Mucosa of descending colon (tissue), 3 donors: Measurements from ENCODE around the gene TTYH2. TPM values are rescaled to one million over a fixed set of nuclear protein-coding genes. Genes with fewer than 3 reads are reported as not detected.

Source experiments
- ATAC-seq: fragments of 200-7000 bp; cut with Tn5 transposase; one replicate; pipeline ENCODE4 v1.9.1; 2020; ENCODE audit warnings: mild to moderate bottlenecking, moderate library complexity
- DNase-seq, 3 donors: peaks; one replicate each; pipeline ENCODE4 v3.0.0-alpha.2; 2020
- H3K36me3 ChIP-seq: fragments of 200-600 bp; one replicate; pipeline ENCODE4 v1.8.0; 2021; ENCODE audit warnings: low read depth, mild to moderate bottlenecking
- H3K4me1 ChIP-seq: fragments of 200-600 bp; one replicate; pipeline ENCODE4 v1.8.0; 2021; ENCODE audit warnings: low read depth, mild to moderate bottlenecking
- H3K4me3 ChIP-seq: fragments of 200-600 bp; one replicate; pipeline ENCODE4 v1.8.0; 2021; ENCODE audit warnings: mild to moderate bottlenecking
- H3K9me3 ChIP-seq: fragments of 200-600 bp; one replicate; pipeline ENCODE4 v1.8.0; 2021; ENCODE audit warnings: mild to moderate bottlenecking
- intact Hi-C, 2 donors: fragments of 100-400 bp; cut with DNase I in 1 of 2; cut with micrococcal nuclease in 1 of 2; formaldehyde crosslinking; loops; one replicate each; pipeline versions ENCODE4 v1.11.0 to v1.11.1; 2022; cut with DNase I, micrococcal nuclease
- total RNA-seq, 3 donors: library from RNA; stranded (reverse); fragmentation: NEBNext Ultra II Directional in 2 of 3; extraction: Animal tissue kit (Norgen Biotek cat#: 25700) in 2 of 3; gene quantifications; one replicate each; pipeline versions ENCODE4 v1.2.1 to v1.2.4, GENCODE V29; 2021 to 2023
- TF ChIP-seq, protein P1 (sequence below): fragments of 200-600 bp; IDR thresholded peaks from one replicate; pipeline ENCODE4 v1.8.0; 2022; ENCODE audit warnings: antibody characterized with exemption, mild to moderate bottlenecking
- donor health status: DM: no; HTN: no; CAD: no; lungs with moderate emphysema.
- donor health status: DM: no; HTN: no; CAD: no.
- donor health status: DM: no; HTN: yes; CAD: no.

The TTYH2 gene
- total RNA-seq, 3 donors from 2014 or later = 2.5 to 9.1 (median 3.1) TPM

DNA sequence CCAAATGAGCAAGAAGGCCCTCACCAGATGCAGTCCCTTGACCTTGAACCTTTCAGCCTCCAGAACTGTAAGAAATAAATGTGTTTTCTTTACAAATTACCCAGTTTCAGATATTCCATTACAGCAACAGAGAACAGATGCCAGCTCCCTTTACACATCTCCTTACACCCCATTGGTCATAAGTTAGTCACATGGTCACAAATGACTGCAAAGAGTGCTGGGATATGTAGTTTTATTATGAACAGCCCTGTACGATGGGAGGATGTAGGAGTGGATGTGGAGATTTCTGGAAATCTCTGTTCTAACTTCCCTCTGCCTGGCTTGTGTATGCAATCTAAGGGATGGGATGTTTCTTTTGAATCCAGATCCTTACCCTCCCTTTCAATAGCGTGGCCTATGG is 23.2 kb upstream of the TTYH2 start:
- Histone ChIP-seq H3K9me3 (no peaks in the 10 kb centered on the region), H3K4me1 (peaks cover 13% of the 10 kb centered on the region), H3K36me3 (no peaks in the 10 kb centered on the region), H3K4me3 (no peak overlapping the region)
- TF ChIP-seq, protein P1, sequence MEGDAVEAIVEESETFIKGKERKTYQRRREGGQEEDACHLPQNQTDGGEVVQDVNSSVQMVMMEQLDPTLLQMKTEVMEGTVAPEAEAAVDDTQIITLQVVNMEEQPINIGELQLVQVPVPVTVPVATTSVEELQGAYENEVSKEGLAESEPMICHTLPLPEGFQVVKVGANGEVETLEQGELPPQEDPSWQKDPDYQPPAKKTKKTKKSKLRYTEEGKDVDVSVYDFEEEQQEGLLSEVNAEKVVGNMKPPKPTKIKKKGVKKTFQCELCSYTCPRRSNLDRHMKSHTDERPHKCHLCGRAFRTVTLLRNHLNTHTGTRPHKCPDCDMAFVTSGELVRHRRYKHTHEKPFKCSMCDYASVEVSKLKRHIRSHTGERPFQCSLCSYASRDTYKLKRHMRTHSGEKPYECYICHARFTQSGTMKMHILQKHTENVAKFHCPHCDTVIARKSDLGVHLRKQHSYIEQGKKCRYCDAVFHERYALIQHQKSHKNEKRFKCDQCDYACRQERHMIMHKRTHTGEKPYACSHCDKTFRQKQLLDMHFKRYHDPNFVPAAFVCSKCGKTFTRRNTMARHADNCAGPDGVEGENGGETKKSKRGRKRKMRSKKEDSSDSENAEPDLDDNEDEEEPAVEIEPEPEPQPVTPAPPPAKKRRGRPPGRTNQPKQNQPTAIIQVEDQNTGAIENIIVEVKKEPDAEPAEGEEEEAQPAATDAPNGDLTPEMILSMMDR = no peak
- ATAC-seq = peak; percentile 56
- no peak for DNase-seq
- intact Hi-C loops = no loop called here

DNA sequence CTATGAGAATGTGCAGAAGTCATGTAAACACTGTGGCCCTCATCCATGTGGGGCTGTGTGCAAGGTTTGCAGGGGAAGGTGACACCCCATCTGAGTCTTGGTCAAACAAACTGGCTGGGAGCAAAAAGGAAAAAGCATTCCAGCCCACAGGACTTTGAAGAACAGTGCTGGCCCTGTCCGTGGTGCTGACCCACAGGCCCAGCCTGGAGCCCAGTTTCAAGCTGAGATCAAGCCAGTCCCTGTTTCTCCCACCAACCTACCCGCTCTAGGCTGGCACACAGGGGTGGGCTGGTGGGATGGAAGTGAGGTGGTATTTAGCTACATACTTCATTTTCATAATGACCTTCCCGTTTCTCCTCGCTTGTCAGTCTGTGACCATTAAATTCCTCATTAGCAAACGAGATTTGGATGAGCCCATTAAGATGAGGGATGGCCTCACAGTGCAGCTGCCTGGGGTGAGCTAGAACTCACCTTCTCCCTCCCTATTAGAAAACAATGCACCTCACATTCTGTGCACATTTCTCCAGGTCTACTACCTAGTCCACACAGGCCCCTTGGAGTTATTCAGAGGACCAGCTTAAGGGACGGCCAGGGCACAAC is 22.5 kb upstream of the TTYH2 start:
- DNase-seq = no peak
- intact Hi-C loops = no loop called here
- no peak for ATAC-seq
- H3K36me3 ChIP-seq = no peaks in the 10 kb centered on the region
- no peaks in the 10 kb centered on the region for H3K9me3 ChIP-seq
- TF ChIP-seq, protein P1 = no peak
- H3K4me1 ChIP-seq = peaks cover 13% of the 10 kb centered on the region
- H3K4me3 ChIP-seq = no peak overlapping the region

DNA sequence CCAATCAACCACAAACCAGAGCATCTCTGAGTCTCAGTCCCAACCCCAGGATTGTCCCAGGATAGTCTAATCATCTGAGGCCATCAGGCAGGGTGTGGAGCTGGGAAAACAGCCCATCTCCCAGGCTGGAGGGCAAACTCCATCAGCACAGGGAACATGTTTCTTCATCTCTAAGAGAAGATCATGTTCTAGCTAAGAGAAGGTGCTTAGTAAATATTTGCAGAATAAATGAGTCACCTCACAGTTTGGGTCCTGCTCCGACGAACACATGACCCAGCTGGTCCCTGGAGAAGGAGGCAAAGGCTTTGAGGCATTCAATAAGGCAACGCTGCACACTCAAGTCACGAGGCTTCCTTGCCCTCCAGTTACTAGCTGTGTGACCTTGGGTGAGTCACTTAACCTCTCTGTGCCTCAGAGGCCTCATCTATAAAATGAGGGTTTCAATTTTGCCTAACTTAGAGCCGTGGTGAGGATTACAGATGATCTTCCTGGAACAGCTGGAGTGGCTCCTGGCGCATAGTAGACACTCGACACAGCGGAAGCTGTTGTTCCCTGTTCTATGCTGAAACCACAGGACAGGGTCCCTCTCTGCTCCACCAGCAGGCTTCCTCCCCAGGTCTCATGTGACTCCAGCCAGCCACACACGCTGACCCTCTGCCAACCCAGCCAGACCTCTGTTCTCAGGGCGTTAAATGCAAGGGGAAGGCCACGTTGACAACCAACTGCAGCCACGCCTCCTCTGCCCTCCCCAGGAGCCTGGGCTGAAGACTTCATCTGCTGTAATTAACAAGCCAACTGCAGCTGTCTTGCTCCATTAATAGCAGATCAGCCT is 20.2 kb upstream of the TTYH2 start:
- intact Hi-C loops = no loop called here
- Histone ChIP-seq H3K9me3 (no peaks in the 10 kb centered on the region), H3K4me1 (peaks cover 13% of the 10 kb centered on the region), H3K4me3 (no peak overlapping the region), H3K36me3 (no peaks in the 10 kb centered on the region)
- ATAC-seq (peak; percentile 80), DNase-seq (peak in 1 of 3 donors; percentile 76)
- TF ChIP-seq, protein P1 = no peak

DNA sequence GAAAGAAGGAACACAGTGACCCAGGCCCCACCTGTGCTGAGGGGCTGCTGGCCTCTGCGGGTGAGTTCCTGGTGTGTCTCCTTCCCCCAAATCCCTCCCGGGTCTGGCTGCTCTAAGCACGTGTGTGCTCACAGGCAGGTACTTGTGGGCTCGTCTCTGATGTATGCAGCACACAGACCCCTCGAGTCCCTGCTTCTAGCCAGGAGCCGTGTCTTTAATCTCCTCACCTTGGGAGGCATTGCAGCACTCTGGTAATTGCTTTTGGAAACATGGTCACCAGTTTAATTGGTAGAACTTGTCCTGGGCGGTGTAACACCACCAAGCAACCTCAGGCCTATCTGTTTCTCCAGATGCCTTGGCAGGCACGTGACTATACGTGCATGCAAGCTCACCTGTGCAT is 18.7 kb upstream of the TTYH2 start:
- ATAC-seq (no peak), DNase-seq (peak in 1 of 3 donors; percentile 30)
- TF ChIP-seq, protein P1 = no peak
- no peak overlapping the region for H3K4me3 ChIP-seq
- H3K36me3 ChIP-seq = no peaks in the 10 kb centered on the region
- no peaks in the 10 kb centered on the region for H3K9me3 ChIP-seq
- intact Hi-C loops = no loop called here
- H3K4me1 ChIP-seq = peaks cover 16% of the 10 kb centered on the region

DNA sequence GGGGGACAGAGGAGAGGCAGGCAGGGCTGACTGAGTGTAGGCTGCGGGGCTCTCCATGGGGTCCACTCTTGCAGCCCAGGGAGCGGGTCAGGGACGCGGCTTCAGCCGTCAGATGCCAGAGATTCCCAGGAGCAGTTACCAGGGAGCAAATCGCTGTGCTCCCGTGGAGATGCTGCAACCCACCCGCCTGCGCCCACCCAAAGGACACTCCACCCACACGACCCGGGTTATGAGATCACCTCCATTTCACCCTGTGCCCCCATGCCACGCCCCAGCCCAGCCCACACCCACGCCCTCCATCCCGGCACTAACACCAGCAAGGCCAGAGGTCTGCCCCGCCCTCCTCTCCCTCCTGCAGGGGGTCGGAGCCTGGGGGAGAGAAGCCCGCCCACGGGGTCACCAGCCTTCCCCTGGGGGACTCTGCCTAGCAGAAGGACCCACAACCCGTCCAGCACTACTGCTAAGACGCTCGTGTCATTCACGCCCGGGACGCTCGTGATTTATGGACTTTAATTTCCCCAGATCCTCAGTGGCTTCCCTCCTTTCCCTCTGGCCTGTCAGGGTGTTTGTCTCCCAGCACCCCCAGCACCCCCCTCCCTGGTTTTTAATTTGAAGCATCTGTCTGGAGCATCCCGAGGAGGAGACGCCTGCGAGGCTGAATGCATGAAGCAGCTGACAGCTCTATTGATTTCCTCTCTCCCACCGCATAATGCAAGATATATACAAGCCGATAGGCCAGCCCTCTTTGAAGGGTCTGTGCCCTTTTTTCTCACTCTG is 16.6 kb upstream of the TTYH2 start:
- Histone ChIP-seq H3K36me3 (no peaks in the 10 kb centered on the region), H3K9me3 (no peaks in the 10 kb centered on the region), H3K4me1 (peaks cover 21% of the 10 kb centered on the region), H3K4me3 (no peak overlapping the region)
- TF ChIP-seq, protein P1 = no peak
- peak in 1 of 3 donors; percentile 45 for DNase-seq
- intact Hi-C loops = no loop called here
- no peak for ATAC-seq
